GM19043 (cell line): ENCODE data around the gene CAPZB.
"Not testable (repeated sequence)": the region's sequence is repeated elsewhere in the genome, so short reads cannot be mapped to it uniquely, and the experiment has no call there.

Experiments
- ATAC-seq: cut with Tn5 transposase; IDR thresholded peaks from one replicate; pipeline ENCODE4 v1.9.1; 2021; ENCODE audit warnings: low read depth; ENCODE audit not compliant: unreplicated experiment

The CAPZB gene

DNA sequence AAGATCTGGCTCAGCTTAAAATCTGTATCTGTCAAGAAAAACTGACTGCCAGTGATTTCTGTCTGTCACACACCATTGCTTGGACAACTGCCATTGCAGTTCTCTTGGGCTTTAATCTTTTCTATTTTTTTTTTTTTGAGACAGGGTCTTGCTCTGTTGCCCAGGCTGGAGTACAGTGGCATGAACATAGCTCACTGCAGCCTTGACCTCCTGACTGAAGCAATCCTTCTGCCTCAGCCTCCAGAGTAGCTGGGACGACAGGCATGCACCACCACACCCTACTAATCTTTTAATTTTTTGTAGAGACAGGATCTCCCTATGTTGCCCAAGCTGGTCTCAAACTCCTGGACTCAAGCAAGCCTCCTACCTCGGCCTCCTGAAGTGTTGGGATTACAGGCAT is 14.5 kb upstream of the CAPZB start:
- ATAC-seq, result not testable (repeated sequence)

GRCh38 chr1:19497443-19497842 is 12.1 kb upstream of the CAPZB start:
- not testable (repeated sequence) for ATAC-seq

DNA sequence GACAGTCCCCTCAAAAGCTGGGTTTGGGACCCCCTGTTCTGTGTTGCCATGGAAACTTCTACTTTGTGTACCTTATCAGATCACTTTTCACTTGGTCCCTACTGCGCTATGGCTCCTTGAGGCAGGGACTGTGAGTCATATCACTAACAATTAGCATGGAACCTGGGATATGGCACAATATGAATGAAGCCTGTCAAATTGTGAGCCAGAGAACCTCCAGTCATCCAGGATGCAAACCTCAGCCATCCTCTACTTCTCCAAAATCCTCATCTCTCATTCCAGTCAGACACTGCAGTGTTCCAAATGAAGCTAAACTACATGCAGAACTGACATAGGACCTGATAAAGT is 11.2 kb upstream of the CAPZB start:
- ATAC-seq, result no peak

DNA sequence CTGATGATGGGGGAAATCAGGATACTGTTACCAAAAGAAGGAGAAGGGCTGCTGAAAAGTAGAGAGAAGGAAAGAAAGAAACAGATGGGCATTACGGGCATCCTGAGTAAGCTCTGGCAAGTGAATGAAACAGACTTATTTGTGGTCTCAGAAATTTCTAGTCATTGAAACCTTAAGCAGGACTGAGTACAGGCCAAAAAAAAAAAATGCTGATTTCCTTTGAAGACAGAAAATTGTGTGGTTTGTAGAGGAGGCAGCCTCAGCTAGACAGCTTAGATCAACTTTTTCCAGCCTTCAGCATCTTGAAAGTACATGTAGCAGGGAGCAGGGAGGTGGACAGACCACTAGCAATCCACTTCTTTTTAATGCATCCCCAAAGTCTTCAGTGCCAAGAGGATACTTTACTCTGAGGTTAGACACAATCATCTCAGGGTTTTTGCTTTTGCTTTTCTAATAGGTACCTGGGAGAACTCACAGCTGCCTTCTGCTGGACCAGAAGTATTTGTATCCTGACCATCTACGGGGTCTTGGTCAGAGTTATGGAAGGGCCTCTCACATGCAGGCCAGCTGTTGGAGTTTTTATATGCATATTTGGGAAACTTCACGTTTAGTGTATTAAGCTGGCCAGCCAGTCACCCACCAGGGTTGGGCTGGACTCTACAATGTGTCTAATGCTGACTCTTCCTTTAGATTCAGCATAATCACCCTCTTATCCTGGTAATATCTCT is 10.6 kb upstream of the CAPZB start:
- ATAC-seq, result no peak

- ATAC-seq, result no peak
Measured at GRCh38 chr1:19495000-19495656, 9.8 kb upstream of the CAPZB start.

DNA sequence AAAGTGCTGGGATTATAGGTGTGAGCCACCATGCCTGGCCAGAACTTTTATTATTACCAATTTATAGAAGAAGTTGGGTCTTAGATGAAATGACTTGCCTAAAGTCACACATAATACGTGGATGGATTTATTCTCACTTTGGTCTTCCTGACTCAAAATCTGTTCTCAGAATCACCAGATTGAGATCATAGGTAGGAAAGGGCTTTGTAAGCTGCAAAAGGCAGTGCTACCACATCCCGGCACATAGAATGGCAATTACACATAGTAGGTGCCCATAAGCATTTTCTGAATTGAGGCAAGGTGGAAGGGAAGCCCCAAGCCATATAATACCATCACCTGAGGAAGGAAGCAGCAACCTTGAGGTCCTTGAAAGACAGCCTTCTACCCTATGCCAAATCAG is 8.2 kb upstream of the CAPZB start:
- no peak for ATAC-seq

DNA sequence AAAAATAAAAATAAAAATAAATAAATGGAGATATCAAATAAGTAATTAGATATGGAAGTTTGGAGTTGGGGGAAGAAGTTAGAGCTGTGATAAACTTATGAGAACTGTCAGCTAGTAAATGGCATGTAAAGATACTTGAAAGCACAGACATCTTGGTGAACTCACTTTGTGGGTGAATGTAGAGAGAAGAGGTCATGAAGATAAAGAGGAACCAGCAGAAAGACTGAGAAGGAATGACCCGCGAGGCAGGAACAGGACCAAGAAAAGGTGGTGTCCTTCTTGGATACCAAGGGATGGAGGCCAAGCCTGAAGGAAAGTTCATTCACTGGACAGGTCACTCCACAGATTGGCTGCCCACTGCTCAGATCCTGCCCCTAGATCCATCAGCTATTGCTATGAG is 4.7 kb upstream of the CAPZB start:
- no peak for ATAC-seq

DNA sequence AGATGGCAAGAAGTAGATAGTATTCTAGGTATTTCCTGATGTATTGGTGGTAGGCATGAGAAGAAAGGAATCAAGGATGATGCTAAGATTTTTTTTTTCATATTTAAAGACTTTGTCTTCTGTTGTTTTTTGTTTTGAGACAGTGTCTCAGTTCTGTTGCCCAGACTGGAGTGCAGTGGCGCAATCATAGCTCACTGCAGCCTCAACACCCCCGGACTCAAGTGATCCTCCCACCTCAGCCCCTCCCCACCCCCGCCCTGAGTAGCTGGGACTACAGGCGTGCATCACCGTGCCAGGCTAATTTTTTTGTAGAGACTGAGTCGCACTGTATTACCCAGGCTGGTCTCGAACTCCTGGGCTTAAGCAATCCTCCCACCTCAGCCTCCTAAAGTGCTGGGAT is 2.8 kb upstream of the CAPZB start:
- no peak for ATAC-seq

GRCh38 chr1:19484798-19485361 is 459 bp downstream of the CAPZB start:
- no peak for ATAC-seq

- ATAC-seq, result no peak
Measured at GRCh38 chr1:19484338-19484797, 971 bp downstream of the CAPZB start.

- no peak for ATAC-seq
Measured at GRCh38 chr1:19483691-19484090, 1.6 kb downstream of the CAPZB start.

GRCh38 chr1:19483261-19483660 is 2.1 kb downstream of the CAPZB start:
- no peak for ATAC-seq

DNA sequence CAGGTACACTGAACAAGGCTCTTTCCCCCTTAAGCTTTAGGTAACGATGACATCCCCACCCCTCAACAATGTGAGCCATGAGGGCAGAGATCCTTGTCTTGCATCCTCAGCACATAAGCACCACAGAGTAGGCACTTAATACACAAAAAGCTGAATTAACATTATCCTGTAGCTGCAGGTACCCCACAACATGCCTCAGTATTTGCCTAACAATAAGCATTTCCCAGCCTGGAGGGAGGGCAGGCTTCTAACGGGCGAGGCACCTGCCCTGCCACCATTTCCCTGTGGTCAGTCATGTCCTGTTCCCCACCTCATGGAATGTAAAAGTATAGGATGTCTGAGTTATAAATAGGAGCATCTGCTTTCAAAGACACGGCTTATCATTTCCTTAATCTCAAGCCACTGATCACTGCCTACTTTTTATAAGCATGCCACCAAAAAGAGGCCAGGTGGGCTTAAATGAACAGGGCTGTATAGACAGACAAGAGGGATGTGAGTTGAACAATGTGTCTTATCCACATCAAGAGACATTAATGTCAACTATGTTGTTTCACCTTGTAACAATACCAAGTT is 3.4 kb downstream of the CAPZB start:
- ATAC-seq, result no peak

DNA sequence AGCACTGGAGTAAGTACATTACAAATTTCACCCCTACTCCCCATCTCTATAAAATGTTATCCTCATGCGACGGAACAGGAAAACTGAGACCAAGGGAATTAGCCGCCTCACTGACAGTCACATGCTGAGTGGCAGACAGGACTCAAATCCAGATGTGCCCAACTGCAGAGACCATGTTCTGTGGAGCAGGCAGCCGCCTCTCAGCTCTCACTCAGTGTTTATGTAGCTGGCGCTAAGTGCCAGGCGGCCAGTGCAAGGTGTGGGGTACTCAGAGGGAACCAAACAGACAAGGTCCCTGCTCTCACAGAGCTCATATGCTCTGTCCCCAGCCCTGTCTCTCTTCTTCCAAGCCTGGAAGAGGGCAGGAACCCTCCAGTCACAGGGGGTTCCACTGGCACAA is 5.1 kb downstream of the CAPZB start:
- no peak for ATAC-seq

DNA sequence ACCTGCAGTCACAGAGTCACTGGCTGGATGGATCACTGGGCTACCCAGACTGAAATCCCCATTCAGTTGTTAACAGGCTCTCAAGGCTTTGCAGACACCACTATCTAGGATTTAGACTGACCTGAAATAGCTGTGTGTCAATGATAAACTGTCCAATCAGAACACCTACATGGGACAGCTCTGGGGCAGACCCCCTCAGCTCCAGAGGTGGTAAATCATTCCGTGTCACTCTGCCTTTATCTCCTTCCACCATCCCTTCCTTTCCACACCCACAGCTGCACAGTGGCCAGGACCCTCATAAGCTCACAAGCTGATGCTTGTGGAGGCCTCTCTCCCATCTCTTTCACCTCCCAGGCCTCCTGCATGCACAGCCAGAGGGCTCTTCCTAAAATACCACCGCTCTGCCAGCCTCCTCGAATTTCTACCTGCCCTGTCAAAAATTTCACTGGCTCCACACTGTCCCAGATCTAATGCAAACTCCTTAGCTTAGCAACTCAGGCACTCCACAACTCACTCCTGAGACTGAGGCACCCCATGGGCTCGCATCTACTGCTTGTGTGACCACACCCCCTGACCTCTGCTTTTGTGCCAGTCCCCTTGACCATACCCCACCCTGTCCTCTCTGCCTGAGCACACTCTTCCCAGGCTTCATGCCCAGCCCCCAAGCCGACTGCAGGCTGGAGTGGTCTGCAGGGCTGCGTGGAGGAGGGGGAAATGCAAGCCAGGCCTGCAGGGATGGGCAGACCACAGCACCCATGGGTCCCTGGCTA is 5.8 kb downstream of the CAPZB start:
- no peak for ATAC-seq

- no peak for ATAC-seq
Measured at GRCh38 chr1:19478322-19478721, 7.0 kb downstream of the CAPZB start.

GRCh38 chr1:19477284-19478249 is 7.8 kb downstream of the CAPZB start:
- ATAC-seq, result peak; percentile 69

DNA sequence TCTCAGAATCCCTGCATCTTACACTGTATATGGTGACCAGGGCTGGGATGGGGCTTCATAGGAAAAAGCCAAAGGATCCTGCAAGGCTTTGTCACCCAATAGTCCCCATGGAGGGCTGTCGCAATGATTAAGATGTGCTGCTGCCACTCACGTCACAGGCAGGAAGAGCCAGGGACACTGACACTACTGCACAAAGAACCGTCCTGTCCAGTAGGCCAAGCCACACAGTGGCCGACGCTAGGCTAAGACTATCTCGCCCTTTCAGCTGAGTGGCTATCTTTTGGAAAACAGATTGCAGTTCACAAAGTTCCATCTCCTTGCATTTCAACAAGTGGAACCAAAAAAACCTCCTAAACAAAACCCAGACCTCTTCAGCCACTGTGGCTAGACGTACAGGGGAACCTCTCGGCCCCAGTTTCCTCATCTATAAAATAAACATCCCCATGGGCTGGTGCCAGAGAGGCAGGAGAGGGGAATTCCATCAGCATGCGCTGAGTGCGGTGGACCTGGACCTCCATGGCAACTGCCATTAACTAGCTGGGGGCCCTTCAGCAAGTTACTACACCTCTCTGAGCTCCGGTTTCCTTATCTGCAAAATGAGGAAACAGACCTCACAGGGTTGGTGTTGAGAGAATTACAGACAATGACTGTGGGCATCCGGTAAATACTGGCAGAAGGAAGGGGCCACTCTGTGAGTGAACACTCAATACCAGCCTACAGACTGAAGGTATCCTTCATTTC is 8.7 kb downstream of the CAPZB start:
- peak; percentile 27 for ATAC-seq

DNA sequence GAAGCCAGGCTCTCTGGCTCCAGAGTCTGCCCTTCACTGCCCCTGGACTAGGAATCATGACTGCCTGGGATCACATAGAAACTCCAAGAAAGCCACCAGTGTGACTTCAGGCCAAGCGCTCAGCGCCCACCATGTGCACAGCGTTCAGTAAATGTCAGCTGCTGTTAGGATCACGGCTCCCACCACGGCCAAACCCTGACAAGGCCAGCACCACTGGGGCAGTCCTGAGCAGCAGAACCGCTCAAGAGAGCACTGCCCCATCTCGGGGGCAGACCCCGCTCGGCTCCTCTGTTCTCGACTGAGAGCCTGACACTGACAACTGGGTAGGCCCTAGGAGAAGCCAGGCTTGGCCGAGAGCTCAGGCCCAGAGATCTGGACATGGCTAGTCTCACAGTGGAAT is 10.0 kb downstream of the CAPZB start:
- ATAC-seq, result no peak
